ENCODE results near the gene FES. TPM values are rescaled to one million over a fixed set of nuclear protein-coding genes. Genes with fewer than 3 reads are reported as not detected.

FES gene
- total RNA-seq, 6 experiments from 2014 or later = 11.5 to 36.5 (median 18.5) TPM

DNA sequence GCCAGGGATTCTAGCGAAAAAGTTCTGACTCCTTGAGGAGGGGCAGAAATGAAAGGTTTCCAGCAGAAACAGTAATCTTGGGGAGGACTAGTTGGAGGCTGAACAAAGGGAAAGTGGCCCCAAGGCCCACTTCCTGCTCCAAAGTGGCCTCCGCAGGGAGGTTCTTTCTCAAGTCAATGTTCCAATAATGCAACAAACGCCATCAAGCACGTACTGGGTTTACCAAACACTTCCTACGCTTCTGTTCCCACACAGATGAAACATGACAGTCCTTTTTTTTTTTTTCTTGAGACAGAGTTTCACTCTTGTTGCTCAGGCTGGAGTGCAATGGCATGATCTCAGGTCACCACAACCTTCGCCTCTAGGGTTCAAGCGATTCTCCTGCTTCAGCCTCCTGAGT lies 60.8 kb downstream of the FES start:
- no peaks in the 10 kb centered on the region for H3K27me3 ChIP-seq
- TF ChIP-seq, protein P1, sequence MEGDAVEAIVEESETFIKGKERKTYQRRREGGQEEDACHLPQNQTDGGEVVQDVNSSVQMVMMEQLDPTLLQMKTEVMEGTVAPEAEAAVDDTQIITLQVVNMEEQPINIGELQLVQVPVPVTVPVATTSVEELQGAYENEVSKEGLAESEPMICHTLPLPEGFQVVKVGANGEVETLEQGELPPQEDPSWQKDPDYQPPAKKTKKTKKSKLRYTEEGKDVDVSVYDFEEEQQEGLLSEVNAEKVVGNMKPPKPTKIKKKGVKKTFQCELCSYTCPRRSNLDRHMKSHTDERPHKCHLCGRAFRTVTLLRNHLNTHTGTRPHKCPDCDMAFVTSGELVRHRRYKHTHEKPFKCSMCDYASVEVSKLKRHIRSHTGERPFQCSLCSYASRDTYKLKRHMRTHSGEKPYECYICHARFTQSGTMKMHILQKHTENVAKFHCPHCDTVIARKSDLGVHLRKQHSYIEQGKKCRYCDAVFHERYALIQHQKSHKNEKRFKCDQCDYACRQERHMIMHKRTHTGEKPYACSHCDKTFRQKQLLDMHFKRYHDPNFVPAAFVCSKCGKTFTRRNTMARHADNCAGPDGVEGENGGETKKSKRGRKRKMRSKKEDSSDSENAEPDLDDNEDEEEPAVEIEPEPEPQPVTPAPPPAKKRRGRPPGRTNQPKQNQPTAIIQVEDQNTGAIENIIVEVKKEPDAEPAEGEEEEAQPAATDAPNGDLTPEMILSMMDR (IDR thresholded peaks at IDR 0.05) = no peak
- no peak for TF ChIP-seq POLR2A (IDR thresholded peaks at IDR 0.05)
- 87% methylated on average over 5 of the region's 7 CpGs for WGBS (ENCODE audit: insufficient coverage, low coverage, low lambda C conversion rate, missing lambda C conversion rate)
- H3K9me3 ChIP-seq = no peaks in the 10 kb centered on the region
- peaks cover 0 to 83% (median 46%) of the 10 kb centered on the region in 4 donors for H3K36me3 ChIP-seq
- no peak overlapping the region for H3K4me3 ChIP-seq
- ATAC-seq = no peak
- peak in 1 of 3 donors; percentile 11 for DNase-seq
- intact Hi-C loops (cut with DNase I) = no loop called here
- no peak overlapping the region for H3K27ac ChIP-seq
- no peaks in the 10 kb centered on the region for H3K4me1 ChIP-seq

Small RNA genes within 50 kb of the gene (small RNA-seq; reads per million reads assigned to genes)
- 0 reads per million in 2 experiments for gene RN7SL363P

Other genes with a start within 250 kb of the FES start
- gene BLM, start 167.2 kb upstream of the FES start, total RNA-seq = 1 to 10 TPM in 2 of 6 experiments, under 1 TPM in 4; 0.20 to 2.3 (median 0.45) TPM
- gene FURIN, start 15.9 kb upstream of the FES start, total RNA-seq = 100 to 1,000 TPM; 122 to 232 (median 189) TPM
- 10 to 100 TPM; 41.4 to 91.6 (median 59.8) TPM for gene MAN2A2, start 18.8 kb downstream of the FES start, total RNA-seq
- 10 to 100 TPM in 4 of 6 experiments, 1 to 10 TPM in 2; 8.8 to 17.6 (median 11.5) TPM for gene HDDC3, start 48.0 kb downstream of the FES start, total RNA-seq
- gene UNC45A, start 50.8 kb downstream of the FES start, total RNA-seq = 10 to 100 TPM; 13.3 to 33.0 (median 25.4) TPM
- 1 to 10 TPM; 4.8 to 7.9 (median 6.6) TPM for gene RCCD1, start 70.4 kb downstream of the FES start, total RNA-seq
- gene PRC1, start 110.0 kb downstream of the FES start, total RNA-seq = 1 to 10 TPM; 1.2 to 8.8 (median 4.3) TPM
- gene VPS33B, start 138.1 kb downstream of the FES start, total RNA-seq = 1 to 10 TPM; 4.2 to 7.3 (median 6.5) TPM
- under 1 TPM in 5 of 6 experiments, not detected in 1; 0.06 to 0.81 (median 0.18) TPM for gene SV2B, start 215.8 kb downstream of the FES start, total RNA-seq